H1 (cell line): ENCODE measurements around the gene C3orf85. TPM values are rescaled to one million over a fixed set of nuclear protein-coding genes. Genes with fewer than 3 reads are reported as not detected.

ENCODE experiments used
- CTCF ChIA-PET: fragments of 300-600 bp; sonication (Branson Sonifier 250); formaldehyde crosslinking; loops from one replicate; lab custom pipeline; 2021; ENCODE audit not compliant: partially characterized antibody; lab: Charles Lee
- POLR2A ChIA-PET: fragments of 300-600 bp; sonication (Branson Sonifier 250); formaldehyde crosslinking; loops from one replicate; lab custom pipeline; 2021; ENCODE audit warnings: inconsistent platforms; ENCODE audit not compliant: partially characterized antibody; lab: Charles Lee
- DNase-seq, 2 experiments: peaks; one replicate each; pipeline versions ENCODE4 v3.0.0 to v3.0.0-alpha.2; 2010 to 2022; ENCODE audit warnings: low spot score in 2 of 2, low read depth in 1 of 2, mixed read lengths in 1 of 2
- FAIRE-seq: peaks from 2 replicates; lab custom pipeline; 2011; peaks lifted over from hg19 to GRCh38; lab: Jason Lieb, UNC
- H2AFZ ChIP-seq: 2 replicates; pipeline ENCODE4 v1.8.1; 2012; ENCODE audit warnings: low read length, inconsistent platforms
- H2AK5ac ChIP-seq: 2 replicates; pipeline ENCODE4 v1.6.1; 2013; ENCODE audit warnings: low read depth, low read length
- H2BK120ac ChIP-seq: replicated peaks from 2 replicates; pipeline ENCODE3; 2013; ENCODE audit warnings: low read depth, low read length, inconsistent platforms
- H2BK12ac ChIP-seq: 2 replicates; pipeline ENCODE4 v1.6.1; 2013; ENCODE audit warnings: low read depth, low read length
- H2BK15ac ChIP-seq: 2 replicates; pipeline ENCODE4 v1.6.1; 2013; ENCODE audit warnings: low read length
- H2BK20ac ChIP-seq: 2 replicates; pipeline ENCODE4 v1.6.1; 2013; ENCODE audit warnings: low read length
- H2BK5ac ChIP-seq: 2 replicates; pipeline ENCODE4 v1.6.1; 2013; ENCODE audit warnings: low read depth, low read length
- H3K14ac ChIP-seq: 2 replicates; pipeline ENCODE4 v1.6.1; 2013; ENCODE audit warnings: inconsistent platforms; ENCODE audit not compliant: insufficient read length
- H3K18ac ChIP-seq: 2 replicates; pipeline ENCODE4 v1.6.1; 2013; ENCODE audit warnings: low read length; ENCODE audit errors: extremely low read depth
- H3K23ac ChIP-seq: 2 replicates; pipeline ENCODE4 v1.6.1; 2013; ENCODE audit warnings: inconsistent platforms; ENCODE audit not compliant: insufficient read length
- H3K23me2 ChIP-seq: 2 replicates; pipeline ENCODE4 v1.6.1; 2013; ENCODE audit warnings: low read depth, low read length
- H3K27ac ChIP-seq: 2 replicates; pipeline ENCODE4 v1.6.1; 2011; ENCODE audit warnings: low read depth, low read length, inconsistent platforms
- H3K27me3 ChIP-seq, 4 experiments: replicated peaks in 1 of 4; 1 replicate in 1 of 4; 2 replicates in 3 of 4; pipeline versions ENCODE4 v1.6.1 to v1.8.1; 2011 to 2013; ENCODE audit warnings: low read length in 3 of 4, mild to moderate bottlenecking in 3 of 4, inconsistent platforms in 2 of 4, mixed read lengths in 2 of 4, moderate library complexity in 1 of 4; ENCODE audit not compliant: control insufficient read depth in 3 of 4, insufficient read depth in 3 of 4; ENCODE audit errors: extremely low read depth in 1 of 4
- H3K36me3 ChIP-seq, 4 experiments: 2 replicates each; pipeline versions ENCODE4 v1.6.1 to v1.8.1; 2011 to 2013; ENCODE audit warnings: mild to moderate bottlenecking in 4 of 4, low read length in 3 of 4, moderate library complexity in 2 of 4, control low read depth in 1 of 4, inconsistent platforms in 1 of 4; ENCODE audit not compliant: insufficient read depth in 4 of 4, control insufficient read depth in 2 of 4
- H3K4ac ChIP-seq: replicated peaks from 2 replicates; pipeline ENCODE3; 2013; ENCODE audit warnings: low read length, low read depth, mixed read lengths, inconsistent platforms; ENCODE audit not compliant: insufficient read length
- H3K4me1 ChIP-seq, 4 experiments: replicated peaks in 1 of 4; 1 replicate in 1 of 4; 2 replicates in 3 of 4; pipeline versions ENCODE4 v1.6.1 to v1.8.1; 2011 to 2013; ENCODE audit warnings: low read length in 3 of 4, inconsistent platforms in 2 of 4, mixed read lengths in 1 of 4; ENCODE audit not compliant: insufficient read depth in 4 of 4, control insufficient read depth in 3 of 4
- H3K4me2 ChIP-seq, 2 experiments: 2 replicates each; pipeline versions ENCODE4 v1.6.1 to v1.8.1; 2011 to 2013; ENCODE audit warnings: low read depth in 2 of 2, low read length in 2 of 2, control low read depth in 1 of 2, inconsistent platforms in 1 of 2, mild to moderate bottlenecking in 1 of 2; ENCODE audit not compliant: insufficient read depth in 1 of 2
- H3K4me3 ChIP-seq, 4 experiments: fragments of 200-600, 300-600 bp in 1 of 4; sonication (generic), shearing (Covaris generic), sonication (Bioruptor Twin) in 1 of 4; 2 replicates each; pipeline versions ENCODE4 v1.5.1 to v1.8.1; 2011 to 2016; ENCODE audit warnings: low read length in 4 of 4, low read depth in 3 of 4, control low read depth in 2 of 4, inconsistent platforms in 2 of 4, mild to moderate bottlenecking in 2 of 4, mixed read lengths in 1 of 4, moderate library complexity in 1 of 4; ENCODE audit not compliant: insufficient read depth in 2 of 4; ENCODE audit errors: extremely low read depth in 1 of 4
- H3K56ac ChIP-seq: replicated peaks from 2 replicates; pipeline ENCODE3; 2013; ENCODE audit warnings: low read depth, mild to moderate bottlenecking, mixed read lengths, low read length, inconsistent platforms; ENCODE audit not compliant: insufficient read length
- H3K79me1 ChIP-seq: 2 replicates; pipeline ENCODE4 v1.6.1; 2013; ENCODE audit warnings: low read depth, low read length, control low read depth
- H3K79me2 ChIP-seq, 2 experiments: 2 replicates each; pipeline versions ENCODE4 v1.6.1 to v1.8.1; 2012 to 2013; ENCODE audit warnings: low read length in 2 of 2, mild to moderate bottlenecking in 2 of 2, inconsistent platforms in 1 of 2; ENCODE audit not compliant: insufficient read depth in 2 of 2, control insufficient read depth in 1 of 2
- H3K9ac ChIP-seq, 4 experiments: replicated peaks in 1 of 4; 1 replicate in 1 of 4; 2 replicates in 3 of 4; pipeline versions ENCODE4 v1.6.1 to v1.8.1; 2011 to 2013; ENCODE audit warnings: low read depth in 3 of 4, low read length in 3 of 4, control low read depth in 2 of 4, mild to moderate bottlenecking in 2 of 4, moderate library complexity in 2 of 4, inconsistent platforms in 1 of 4; ENCODE audit errors: extremely low read depth in 1 of 4
- H3K9me3 ChIP-seq, 2 experiments: 2 replicates each; pipeline versions ENCODE4 v1.6.1 to v1.8.1; 2012 to 2013; ENCODE audit warnings: mild to moderate bottlenecking in 2 of 2, moderate library complexity in 2 of 2, control low read depth in 1 of 2, inconsistent platforms in 1 of 2, low read depth in 1 of 2, low read length in 1 of 2, mixed read lengths in 1 of 2; ENCODE audit not compliant: insufficient read depth in 2 of 2
- H4K20me1 ChIP-seq, 2 experiments: replicated peaks in 1 of 2; 2 replicates each; pipeline versions ENCODE3 to v1.8.1; 2011 to 2013; ENCODE audit warnings: inconsistent platforms in 2 of 2, low read length in 2 of 2, mild to moderate bottlenecking in 1 of 2; ENCODE audit not compliant: insufficient read depth in 2 of 2, control insufficient read depth in 1 of 2
- H4K5ac ChIP-seq: 2 replicates; pipeline ENCODE4 v1.6.1; 2013; ENCODE audit warnings: low read length, low read depth, mixed read lengths, inconsistent platforms; ENCODE audit not compliant: insufficient read length
- H4K8ac ChIP-seq: 2 replicates; pipeline ENCODE4 v1.8.0; 2013; ENCODE audit warnings: mild to moderate bottlenecking, moderate library complexity, low read length, inconsistent platforms; ENCODE audit not compliant: insufficient read depth; ENCODE audit errors: extremely low read depth
- H4K91ac ChIP-seq: replicated peaks from 2 replicates; pipeline ENCODE3; 2013; ENCODE audit warnings: low read length, mixed read lengths, inconsistent platforms; ENCODE audit not compliant: insufficient read length
- JUN ChIP-seq: IDR thresholded peaks from 2 replicates; pipeline ENCODE4 v1.6.1; 2011; ENCODE audit warnings: low read depth, mild to moderate bottlenecking, improper control_type of control experiment, low read length
- SP1 ChIP-seq: IDR thresholded peaks from 2 replicates; pipeline ENCODE4 v1.6.1; 2011; ENCODE audit warnings: low read depth, low read length
- SP2 ChIP-seq: IDR thresholded peaks from 2 replicates; pipeline ENCODE4 v1.6.1; 2012; ENCODE audit warnings: mild to moderate bottlenecking, low read length, inconsistent platforms
- TAF7 ChIP-seq: optimal IDR thresholded peaks from 2 replicates; pipeline ENCODE3; 2011; ENCODE audit warnings: low read depth, mild to moderate bottlenecking, inconsistent platforms, low read length, moderate library complexity, borderline replicate concordance
- TCF12 ChIP-seq: IDR thresholded peaks from 2 replicates; pipeline ENCODE4 v1.6.1; 2011; ENCODE audit warnings: low read depth, mild to moderate bottlenecking, low read length
- WGBS, 2 experiments: shearing (Covaris generic) in 1 of 2; methylation state at CpG; one replicate each; pipeline versions ENCODE4 v1.1.6 to v1.1.7; 2013 to 2015; ENCODE audit warnings: low lambda C conversion rate in 2 of 2, mixed read lengths in 2 of 2, inconsistent platforms in 1 of 2, low coverage in 1 of 2, missing lambda C conversion rate in 1 of 2; ENCODE audit not compliant: insufficient replicate concordance in 2 of 2, insufficient coverage in 1 of 2, insufficient read length in 1 of 2; ENCODE audit errors: extremely low coverage in 1 of 2, missing lambda C conversion rate in 1 of 2; 5-methylcytosine and 5-hydroxymethylcytosine counted together
- polyA plus RNA-seq, 7 experiments: library from polyadenylated mRNA; depleted of rRNA in 3 of 7; stranded (reverse) in 5 of 7; unstranded in 2 of 7; fragments of >200 nt in 5 of 7; fragments of 200-250 nt in 2 of 7; gene quantifications; 1 replicate in 5 of 7; 2 replicates in 1 of 7; 4 replicates in 1 of 7; pipeline versions ENCODE4 v1.2.1 to v1.2.3, GENCODE V29; 2011 to 2013; ENCODE audit warnings: missing spikeins in 2 of 7, mixed read lengths in 2 of 7
- total RNA-seq: library from RNA; stranded (reverse); fragmentation: NEBNext Ultra II Directional; extraction: Animal tissue kit (Norgen Biotek cat#: 25700); gene quantifications from 2 replicates; pipeline ENCODE4 v1.2.1, GENCODE V29; 2021

Gene C3orf85
- total and polyA plus RNA-seq, 2 of the 8 experiments (the other 6 are each of a cell fraction or from before 2014, with no cell fraction given) = not detected

- H3K56ac ChIP-seq = no peak overlapping the region
- H3K4me1 ChIP-seq = no peaks in the 10 kb centered on the region
- H2BK12ac ChIP-seq = no peak overlapping the region
- no peaks in the 10 kb centered on the region for H3K9me3 ChIP-seq
- no peaks in the 10 kb centered on the region for H3K27me3 ChIP-seq
- H3K23ac ChIP-seq = no peak overlapping the region
- WGBS, 2 experiments = 91% methylated on average over 4 of the region's 4 CpGs; no CpG with 5 or more reads in 1 of the 2 experiments
- no peak overlapping the region for H2BK5ac ChIP-seq
- H3K27ac ChIP-seq = no peak overlapping the region
- no peaks in the 10 kb centered on the region for H3K36me3 ChIP-seq
- FAIRE-seq (no peak), DNase-seq (no peak)
- no peaks in the 10 kb centered on the region for H4K20me1 ChIP-seq
- H2BK120ac ChIP-seq = no peak overlapping the region
- no peak overlapping the region for H4K91ac ChIP-seq
- no peak overlapping the region for H2AFZ ChIP-seq
- no peak overlapping the region for H3K4ac ChIP-seq
- H3K79me1 ChIP-seq = no peaks in the 10 kb centered on the region
- ChIA-PET POLR2A (no interaction called here), CTCF (interaction anchor here (2.5 kb wide), 1 partner anchor 15 kb away, joined by 9 read pairs; no protein-coding TSS in a partner anchor)
- no peak overlapping the region for H2BK20ac ChIP-seq
- H3K23me2 ChIP-seq = no peaks in the 10 kb centered on the region
- H3K9ac ChIP-seq = no peak overlapping the region
- no peak overlapping the region for H3K18ac ChIP-seq
- no peak overlapping the region for H4K8ac ChIP-seq
- no peak overlapping the region for H3K4me3 ChIP-seq
- H4K5ac ChIP-seq = no peak overlapping the region
- no peak for TF ChIP-seq SP2
- TF ChIP-seq SP1 = no peak
- TF ChIP-seq TCF12 = no peak
- no peak for TF ChIP-seq TAF7
- no peak for TF ChIP-seq JUN
- TF ChIP-seq, all 59 proteins: peak for 0
- Histone ChIP-seq H2AK5ac (no peak overlapping the region), H3K79me2 (no peaks in the 10 kb centered on the region), H2BK15ac (no peak overlapping the region), H3K4me2 (no peak overlapping the region), H3K14ac (no peak overlapping the region)
These were observed 23.4 kb upstream of the C3orf85 start for GRCh38 chr3:109112946-109113760.
